Measurements from ENCODE around the gene FIZ1.

DNA sequence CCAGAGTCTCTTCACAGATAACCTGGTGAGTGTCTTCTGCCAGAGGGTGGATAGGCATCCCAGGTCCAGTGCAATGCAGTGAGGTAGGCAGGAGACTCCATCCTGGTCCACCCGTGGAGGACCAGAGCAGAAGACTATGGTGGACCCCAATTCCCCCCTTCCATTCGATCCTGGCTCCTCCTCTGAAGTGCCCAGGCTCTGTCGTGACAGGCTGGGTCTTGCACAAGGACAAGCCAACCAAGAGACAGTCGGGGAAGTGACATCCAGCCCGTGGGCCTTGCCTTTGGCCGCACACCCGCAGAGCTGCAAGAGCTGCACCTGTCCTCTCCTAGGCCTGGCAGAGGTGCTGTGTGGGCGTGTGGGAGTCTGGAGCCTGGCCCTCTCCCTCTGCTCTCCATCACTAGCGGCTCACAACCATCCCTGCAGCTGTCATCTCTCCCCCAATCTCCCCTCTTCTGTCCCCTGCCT is 21.9 kb upstream of the FIZ1 start:
- no peak for TF ChIP-seq OSR1 (CRISPR knock-in tag; IDR thresholded peaks at IDR 0.05)
- no peak for TF ChIP-seq ARNTL (CRISPR knock-in tag; IDR thresholded peaks at IDR 0.05; ENCODE audit: borderline replicate concordance, low read depth)
- TF ChIP-seq TCF4 (CRISPR knock-in tag; IDR thresholded peaks at IDR 0.05; ENCODE audit: borderline replicate concordance), result no peak
- TF ChIP-seq ZNF8 (CRISPR knock-in tag; IDR thresholded peaks at IDR 0.05), result no peak
- TF ChIP-seq CREB5 (CRISPR knock-in tag; IDR thresholded peaks at IDR 0.05; ENCODE audit: low read depth), result no peak
- no peak for TF ChIP-seq ZFP30 (CRISPR knock-in tag; IDR thresholded peaks at IDR 0.05)
- TF ChIP-seq BACH2 (CRISPR knock-in tag; IDR thresholded peaks at IDR 0.05; ENCODE audit: borderline replicate concordance), result no peak
- TF ChIP-seq CSDC2 (CRISPR knock-in tag; IDR thresholded peaks at IDR 0.05), result no peak
- TF ChIP-seq RARB (CRISPR knock-in tag; IDR thresholded peaks at IDR 0.05), result no peak

All from SK-N-SH treated with all-trans-retinoic acid at 6 μM for 48 hours (cell line).